NCI-H226 (cell line): ENCODE data around the gene WDR54.
"Not testable (repeated sequence)": the region's sequence is repeated elsewhere in the genome, so short reads cannot be mapped to it uniquely, and the experiment has no call there.

ENCODE experiments used
- DNase-seq: peaks from one replicate; pipeline ENCODE4 v3.0.0-alpha.2; 2015

Gene WDR54

DNA sequence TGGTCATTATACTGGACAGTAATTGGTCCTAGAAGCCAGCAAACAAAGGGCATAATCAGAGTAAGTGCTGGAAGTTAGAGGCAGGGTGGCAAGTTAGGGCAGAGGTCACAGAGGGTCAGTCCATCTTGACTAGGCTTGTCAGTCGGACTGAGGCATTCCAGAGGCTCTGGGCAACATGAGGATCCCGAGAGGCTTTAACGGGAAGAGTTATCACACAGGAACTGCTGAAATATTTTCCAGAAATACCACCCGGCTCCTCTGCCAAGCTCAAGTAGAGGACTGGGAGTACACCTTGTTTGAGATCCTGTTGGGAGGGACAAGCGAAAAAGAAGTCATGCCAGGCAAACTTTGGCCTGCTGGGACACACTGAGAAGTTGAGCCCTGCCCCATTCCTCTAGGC lies 13.8 kb upstream of the WDR54 start:
- no peak for DNase-seq

- no peak for DNase-seq
These were observed 8.4 kb upstream of the WDR54 start for GRCh38 chr2:74413001-74413698.

DNA sequence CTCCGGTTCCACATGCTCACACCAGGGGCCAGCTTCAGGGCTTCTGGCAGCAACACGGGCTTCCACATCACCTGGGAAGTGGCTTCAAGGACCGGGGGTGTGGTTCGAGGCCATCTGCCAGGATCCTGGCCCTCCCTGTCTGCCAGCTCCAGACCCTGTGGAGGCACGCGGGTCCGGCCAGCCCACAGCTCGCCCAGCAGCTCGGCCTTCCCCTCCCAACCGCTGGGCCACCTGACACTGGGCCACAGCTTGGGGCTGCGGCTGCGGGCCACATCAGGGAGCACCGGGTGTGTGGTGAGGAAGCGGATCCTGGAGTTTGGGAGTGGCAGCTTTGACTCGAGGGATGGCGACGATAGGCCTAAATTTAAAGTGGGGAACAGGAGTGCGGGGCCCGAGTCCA lies 7.1 kb upstream of the WDR54 start:
- DNase-seq, result no peak

DNA sequence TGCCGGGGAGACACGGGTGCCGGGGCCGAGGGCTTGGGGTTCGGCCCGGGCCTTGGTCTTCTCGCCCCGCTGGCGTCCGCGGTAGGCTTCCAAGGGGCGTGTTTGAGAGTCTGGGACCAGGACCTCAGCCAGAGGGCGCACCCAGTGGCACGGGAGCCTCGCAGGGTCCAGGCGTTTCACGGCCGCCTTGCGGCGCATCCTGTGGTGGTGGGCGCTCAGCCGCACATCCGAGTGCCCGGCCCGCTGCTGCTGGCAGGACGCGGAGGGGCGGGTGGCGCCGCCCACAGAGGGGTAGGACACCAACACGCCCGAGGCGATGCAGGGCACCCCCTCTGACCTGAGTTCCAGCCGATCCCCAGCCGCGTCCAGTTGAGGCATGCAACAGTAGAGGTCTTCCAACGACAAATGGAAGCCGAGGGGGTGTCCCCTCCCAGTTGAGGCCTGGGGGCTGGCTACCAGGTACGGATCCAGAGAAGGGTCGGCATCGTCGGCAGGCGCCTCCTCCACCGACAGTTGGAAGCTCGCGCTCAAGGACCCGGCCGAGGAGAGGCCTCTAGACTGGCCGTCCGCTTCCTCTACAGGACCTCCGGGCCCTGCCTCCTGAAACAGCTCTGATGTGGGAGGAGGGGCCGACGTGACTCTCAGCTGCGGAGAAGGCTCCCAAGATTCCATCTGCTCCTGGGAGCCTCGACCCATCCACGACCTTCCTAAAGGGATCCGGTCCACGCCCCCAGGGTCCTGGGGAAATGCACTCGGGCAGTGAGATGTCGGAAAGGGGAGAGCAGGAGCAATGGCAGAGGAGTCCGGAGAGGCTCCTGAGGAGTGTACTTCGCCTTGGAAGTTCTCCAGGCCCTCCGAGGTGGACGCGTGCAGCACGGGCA lies 6.4 kb upstream of the WDR54 start:
- no peak for DNase-seq

DNA sequence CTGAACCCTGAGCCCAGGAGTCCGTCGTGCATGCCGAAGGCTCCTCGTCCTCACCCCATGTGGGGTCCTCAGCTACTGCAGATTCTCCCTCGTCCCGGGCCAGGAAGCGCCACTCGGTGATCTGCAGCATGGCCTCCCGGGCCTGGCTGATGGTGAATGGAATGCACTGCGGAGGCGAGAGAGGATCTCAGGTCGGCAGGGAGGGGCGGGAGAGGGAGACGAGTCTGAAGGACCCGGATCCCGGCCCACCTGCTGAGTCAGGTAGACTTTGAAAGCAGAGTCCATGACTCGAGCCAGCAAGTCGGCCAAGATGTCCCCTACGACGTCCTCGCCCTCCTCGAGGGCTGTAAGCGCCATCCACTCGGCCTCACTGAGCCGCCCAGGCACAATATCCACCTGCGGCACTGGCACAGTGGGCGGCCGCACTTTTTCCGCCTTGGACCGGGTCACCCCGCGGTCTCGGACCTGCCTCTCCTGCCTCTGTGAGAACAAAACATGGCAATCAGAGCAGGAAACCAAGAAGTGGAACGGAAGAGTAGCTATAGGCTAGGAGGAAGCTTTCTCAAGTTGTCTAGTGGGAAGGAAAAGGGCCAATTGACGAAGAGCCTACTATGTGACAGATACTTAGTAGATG lies 5.7 kb upstream of the WDR54 start:
- no peak for DNase-seq

DNA sequence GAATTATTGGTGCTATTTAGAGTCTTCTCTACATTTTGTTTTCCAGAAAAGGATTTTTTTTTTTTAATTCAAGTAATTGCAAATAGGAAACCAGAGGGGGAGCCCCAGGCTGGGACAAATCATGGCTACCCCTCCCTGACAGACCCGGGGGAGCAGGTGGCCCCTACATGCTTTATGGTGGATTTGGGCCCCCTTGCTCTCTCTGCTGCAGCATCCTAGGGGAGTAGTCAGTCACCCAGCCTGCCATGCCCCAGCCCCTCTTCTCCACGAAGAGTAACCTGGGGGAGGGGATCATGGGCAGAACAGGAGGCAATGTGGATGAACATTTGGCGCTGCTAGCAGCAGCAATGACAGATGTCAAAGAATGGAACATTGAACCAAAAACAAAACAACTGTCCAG lies 4.8 kb upstream of the WDR54 start:
- DNase-seq, result no peak

GRCh38 chr2:74417197-74417596 lies 4.3 kb upstream of the WDR54 start:
- DNase-seq, result no peak

GRCh38 chr2:74417763-74418162 lies 3.8 kb upstream of the WDR54 start:
- DNase-seq, result no peak

- no peak for DNase-seq
These were observed 3.2 kb upstream of the WDR54 start for GRCh38 chr2:74418312-74418711.

GRCh38 chr2:74419345-74419744 lies 2.2 kb upstream of the WDR54 start:
- DNase-seq, result no peak

DNA sequence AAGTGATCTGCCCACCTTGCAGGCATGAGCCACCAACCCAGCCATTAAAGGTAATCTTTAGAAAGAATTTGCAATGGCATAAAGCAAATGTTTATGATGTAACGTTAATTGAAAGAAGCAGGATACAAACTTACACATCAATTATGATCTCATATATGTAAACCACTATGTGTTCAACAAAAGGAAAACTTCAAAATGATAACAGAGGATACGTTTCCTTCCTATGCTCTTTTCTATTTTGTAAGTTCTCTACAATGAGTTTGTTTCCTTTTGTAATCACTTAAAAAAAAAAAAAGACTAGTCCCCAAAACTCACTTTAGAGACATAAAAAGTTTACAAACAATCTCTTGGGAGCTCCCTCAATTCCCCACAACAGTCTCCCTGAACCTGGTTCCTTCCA lies 1.5 kb upstream of the WDR54 start:
- no peak for DNase-seq

- DNase-seq, result not testable (repeated sequence)
These were observed 957 bp upstream of the WDR54 start for GRCh38 chr2:74420443-74421103.

DNA sequence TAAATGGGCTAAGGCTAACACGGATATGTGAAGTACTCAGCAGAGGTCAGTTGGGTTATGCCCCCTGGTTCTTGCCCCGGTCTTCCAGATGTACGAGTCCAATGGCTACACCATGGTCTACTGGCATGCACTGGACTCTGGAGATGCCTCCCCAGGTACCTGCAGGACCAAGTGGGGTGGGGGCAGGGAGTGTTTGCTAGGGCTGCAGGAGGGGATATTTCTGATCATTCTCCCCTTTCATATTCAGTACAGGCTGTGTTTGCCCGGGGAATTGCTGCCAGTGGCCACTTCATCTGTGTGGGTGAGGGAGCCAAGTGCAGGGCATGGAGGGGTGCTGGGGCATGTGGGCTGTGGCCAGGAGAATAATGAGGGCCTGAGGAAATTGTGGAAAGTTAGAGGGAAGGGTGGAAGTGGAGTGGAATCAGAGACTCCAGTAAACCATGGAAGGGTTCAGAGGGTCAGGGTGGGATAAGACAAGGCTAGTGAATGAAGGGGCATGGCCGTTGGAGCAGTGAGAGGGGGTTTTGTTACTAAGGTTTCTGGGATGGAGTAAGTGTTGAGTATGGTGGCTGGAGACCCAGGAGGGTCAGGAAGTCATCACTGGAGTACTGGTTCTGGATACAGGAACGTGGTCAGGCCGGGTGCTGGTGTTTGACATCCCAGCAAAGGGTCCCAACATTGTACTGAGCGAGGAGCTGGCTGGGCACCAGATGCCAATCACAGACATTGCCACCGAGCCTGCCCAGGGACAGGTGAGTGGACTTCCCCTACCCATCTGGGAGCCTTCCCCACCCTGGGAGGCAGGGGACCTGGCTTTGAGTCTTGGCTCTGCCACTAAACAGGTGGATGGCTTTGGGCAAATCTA lies 1.9 kb downstream of the WDR54 start:
- DNase-seq, result no peak

DNA sequence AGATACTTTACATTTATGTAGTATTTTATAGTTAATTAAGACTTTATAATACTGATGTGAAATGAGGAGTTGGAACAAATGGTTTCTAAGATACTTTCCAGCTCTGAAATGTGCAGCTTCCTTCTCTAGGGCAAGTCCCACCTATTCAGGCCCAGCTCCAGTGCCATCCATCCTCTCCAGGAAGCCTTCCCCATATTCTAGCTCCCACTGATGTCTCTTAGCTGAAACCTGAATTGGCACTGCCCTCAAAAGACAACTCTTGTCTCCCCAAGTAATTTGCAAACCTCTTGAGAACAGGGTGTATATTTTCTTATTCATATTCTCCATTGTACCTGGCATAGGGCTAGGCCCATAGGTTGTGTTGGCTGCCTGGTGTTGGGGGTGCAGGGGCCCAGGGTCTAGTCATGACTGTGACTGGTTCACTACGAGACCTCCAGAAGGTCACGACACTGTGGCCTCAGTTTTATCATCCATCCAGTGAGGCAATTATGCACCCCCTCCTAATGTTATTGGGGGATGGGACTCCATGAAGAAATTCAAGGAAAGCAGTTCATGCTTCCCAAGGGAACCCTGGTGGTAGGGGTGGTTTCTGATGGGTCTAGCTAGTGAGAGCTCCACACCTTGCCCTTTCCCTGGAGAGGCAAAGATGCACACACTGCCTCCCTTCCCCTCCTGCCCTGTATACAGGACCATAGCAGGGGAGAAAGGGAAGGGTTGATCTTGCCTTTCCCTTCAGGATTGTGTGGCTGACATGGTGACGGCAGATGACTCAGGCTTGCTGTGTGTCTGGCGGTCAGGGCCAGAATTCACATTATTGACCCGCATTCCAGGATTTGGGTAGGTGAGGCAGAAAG lies 2.8 kb downstream of the WDR54 start:
- DNase-seq, result no peak

DNA sequence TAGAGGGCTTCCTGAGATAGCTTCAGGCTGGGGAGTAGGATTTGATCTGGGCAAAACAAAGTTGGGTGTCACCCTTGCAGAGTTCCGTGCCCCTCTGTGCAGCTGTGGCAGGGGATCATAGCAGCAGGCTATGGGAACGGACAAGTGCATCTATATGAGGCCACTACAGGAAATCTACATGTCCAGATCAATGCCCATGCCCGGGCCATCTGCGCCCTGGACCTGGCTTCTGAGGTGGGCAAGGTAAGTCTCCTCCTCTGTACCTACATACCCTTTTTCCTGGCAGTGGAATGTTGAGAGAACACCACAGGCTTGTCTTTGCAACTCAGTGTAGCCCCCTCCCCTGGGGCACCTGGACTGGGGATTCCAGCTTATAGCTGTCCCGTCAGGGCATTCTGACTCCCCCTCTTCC lies 3.5 kb downstream of the WDR54 start:
- DNase-seq, result no peak

DNA sequence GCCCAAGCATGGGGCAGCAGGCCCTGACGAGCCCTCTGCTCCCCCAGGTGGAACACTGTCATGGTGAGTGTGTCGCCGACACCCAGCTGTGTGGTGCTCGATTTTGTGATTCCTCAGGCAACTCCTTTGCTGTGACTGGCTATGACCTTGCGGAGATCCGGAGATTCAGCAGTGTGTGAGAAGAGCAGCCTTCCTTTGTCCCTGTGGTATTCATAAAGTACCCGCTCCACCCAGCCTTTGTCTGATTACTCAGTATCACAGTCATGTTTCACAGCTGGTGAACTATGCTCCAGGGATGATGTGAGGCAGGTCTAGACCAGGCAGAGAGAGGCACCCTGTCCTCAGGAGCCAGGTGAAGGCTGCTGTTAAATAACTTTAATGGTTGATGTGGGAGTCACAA lies 4.0 kb downstream of the WDR54 start:
- DNase-seq, result no peak

- no peak for DNase-seq
These were observed 4.7 kb downstream of the WDR54 start for GRCh38 chr2:74426181-74426758.

DNA sequence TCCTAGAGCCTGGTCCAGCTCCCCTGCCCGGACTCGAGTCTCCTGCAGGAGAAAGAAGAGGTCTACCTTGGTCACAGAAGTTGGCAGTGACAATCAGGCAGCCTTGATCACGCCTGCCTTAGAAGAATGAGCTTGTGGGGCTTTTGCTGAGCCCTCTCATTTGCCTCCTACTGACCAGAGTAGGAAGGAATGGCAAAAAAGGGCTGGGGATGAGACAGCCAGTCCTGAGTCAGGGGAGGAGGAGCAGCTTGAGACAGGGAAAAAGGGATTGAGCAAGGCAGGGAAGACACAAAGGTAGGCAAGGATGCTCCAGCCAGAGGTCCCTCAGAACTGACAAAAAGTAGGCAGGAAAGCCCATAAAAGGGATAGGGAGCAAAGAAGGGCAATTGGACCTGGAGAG lies 6.0 kb downstream of the WDR54 start:
- peak; percentile 42 for DNase-seq

DNA sequence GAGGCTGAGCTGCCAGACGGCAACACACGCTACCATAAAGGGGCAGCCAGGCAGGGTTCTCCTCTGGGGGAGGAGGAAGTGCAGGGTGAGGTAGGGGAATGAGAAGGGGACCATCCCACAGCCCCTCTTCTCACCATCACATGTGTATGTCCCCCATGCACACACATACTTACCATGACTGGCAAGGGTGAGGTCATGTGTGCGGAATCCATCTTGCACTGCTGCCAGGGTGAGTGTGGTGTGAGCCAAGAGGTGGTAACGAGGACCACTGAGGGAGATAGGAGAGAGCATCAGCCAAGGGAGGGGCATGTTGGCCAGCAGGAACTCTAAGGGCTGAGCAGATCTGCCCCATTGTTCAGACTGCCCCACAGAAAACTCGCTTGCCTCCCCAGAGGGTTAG lies 7.1 kb downstream of the WDR54 start:
- DNase-seq, result peak; percentile 28

DNA sequence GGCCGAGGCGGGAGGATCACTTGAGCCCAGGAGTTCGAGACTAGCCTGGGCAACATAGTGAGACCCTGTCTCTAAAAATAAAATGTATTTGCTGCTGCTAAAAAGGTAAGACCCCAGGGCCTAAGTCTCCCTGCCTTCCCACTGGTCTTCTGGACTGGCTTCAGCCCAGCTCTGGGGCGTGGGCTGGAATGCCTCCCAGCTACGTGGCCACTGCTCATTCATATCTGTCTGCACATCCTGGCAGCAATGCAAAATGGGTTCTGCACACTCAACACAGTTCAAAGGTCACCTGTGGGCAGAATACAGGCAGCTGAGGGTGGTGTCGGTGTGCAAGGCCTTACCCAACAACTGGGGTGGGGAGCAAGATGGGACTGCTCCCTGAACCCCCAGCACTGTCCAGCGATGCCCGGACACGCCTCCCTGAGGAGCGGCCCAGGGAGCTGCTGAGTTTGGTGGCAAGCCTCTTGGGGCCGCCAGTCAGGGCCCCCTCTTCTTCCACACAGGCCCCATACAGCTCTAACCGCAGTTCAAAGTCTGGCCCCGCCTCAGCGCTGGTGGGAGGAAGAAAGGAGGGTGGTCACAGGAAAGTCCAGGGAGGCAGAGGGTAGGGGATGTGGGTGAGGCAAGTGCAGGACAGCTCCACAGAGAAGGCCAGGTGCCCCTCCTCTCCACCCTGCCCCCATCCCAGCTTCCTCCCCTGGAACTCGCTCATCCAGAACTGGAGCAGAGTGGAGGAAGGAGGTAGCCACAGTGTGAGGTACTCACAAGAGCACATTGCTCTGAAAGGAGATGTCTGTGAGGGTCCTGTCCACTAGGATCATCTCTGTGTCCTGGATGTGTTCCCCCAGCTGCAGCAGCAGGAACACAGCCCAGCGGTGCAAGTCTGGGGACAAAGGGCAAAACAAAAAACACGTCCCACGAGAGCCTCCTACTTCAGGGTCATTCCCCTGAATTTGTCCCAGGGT lies 8.2 kb downstream of the WDR54 start:
- DNase-seq, result peak; percentile 28
